ENCODE results near the gene PIGH. TPM values are rescaled to one million over a fixed set of nuclear protein-coding genes. Genes with fewer than 3 reads are reported as not detected.

PIGH gene
- total RNA-seq, 1 experiment from 2014 or later, result 9.4 TPM

GRCh38 chr14:67570453-67570852 is 29.6 kb downstream of the PIGH start:
- TF ChIP-seq CTCF (conservative IDR thresholded peaks at IDR 0.05), result no peak
- no peak overlapping the region for H3K27ac Mint-ChIP-seq
- Histone ChIP-seq H2BK120ac (ENCODE audit: low read depth, low read length, poor library complexity, severe bottlenecking) (no peak overlapping the region), H2AK5ac (ENCODE audit: insufficient read length, low read length) (no peak overlapping the region), H3K56ac (ENCODE audit: insufficient read length, low read depth, low read length) (no peak overlapping the region), H2BK5ac (ENCODE audit: insufficient read length, low read length) (no peak overlapping the region), H3K4ac (ENCODE audit: low read depth, low read length) (no peak overlapping the region), H2BK20ac (ENCODE audit: low read depth, low read length, poor library complexity, severe bottlenecking) (no peak overlapping the region), H3K9me3 (ENCODE audit: control insufficient read depth, low read depth, low read length) (no peaks in the 10 kb centered on the region), H3K14ac (ENCODE audit: insufficient read depth, low read length) (no peak overlapping the region), H3K9ac (ENCODE audit: extremely low read depth, insufficient read length, low read length) (no peak overlapping the region), H2BK15ac (ENCODE audit: low read depth, low read length) (no peak overlapping the region), H4K8ac (replicated peaks; ENCODE audit: insufficient read length, low read depth, low read length) (no peak overlapping the region), H4K5ac (ENCODE audit: insufficient read length, low read depth, low read length) (no peak overlapping the region), H3K27me3 (ENCODE audit: insufficient read depth, low read length) (no peaks in the 10 kb centered on the region), H3K27ac (ENCODE audit: insufficient read length, low read depth, low read length) (no peak overlapping the region), H3T11ph (ENCODE audit: low read length) (no peak overlapping the region), H3K4me1 (ENCODE audit: insufficient read depth, low read length) (no peaks in the 10 kb centered on the region), H2BK12ac (ENCODE audit: insufficient read length, low read depth, low read length) (no peak overlapping the region), H3K23ac (ENCODE audit: insufficient read length, low read depth, low read length) (no peak overlapping the region), H4K91ac (ENCODE audit: insufficient read length, low read depth, low read length) (no peak overlapping the region), H3K79me2 (ENCODE audit: insufficient read depth, low read length) (no peaks in the 10 kb centered on the region), H3K23me2 (ENCODE audit: insufficient read length, low read depth, low read length, poor library complexity, severe bottlenecking) (no peaks in the 10 kb centered on the region), H2AFZ (ENCODE audit: low read length) (no peak overlapping the region), H3K79me1 (ENCODE audit: insufficient read depth, low read depth, low read length, poor library complexity, severe bottlenecking) (no peaks in the 10 kb centered on the region), H4K20me1 (ENCODE audit: control insufficient read depth, insufficient read depth, insufficient read length) (no peaks in the 10 kb centered on the region), H3K18ac (ENCODE audit: insufficient read length, low read depth, low read length) (no peak overlapping the region), H3K4me2 (ENCODE audit: insufficient read depth, insufficient read length, low read length) (no peak overlapping the region)
- H3K4me3 Mint-ChIP-seq, result no peak overlapping the region
- H3K9me3 Mint-ChIP-seq, result no peaks in the 10 kb centered on the region
- DNase-seq, result no peak
- no peaks in the 10 kb centered on the region for H3K27me3 Mint-ChIP-seq (ENCODE audit: low read depth)
- peaks cover 3 to 20% (median 5%) of the 10 kb centered on the region in 3 experiments; a peak in 6 of 7 replicates for H3K36me3 Mint-ChIP-seq (ENCODE audit: insufficient read depth in 1 of 3, low read depth in 3 of 3)
- WGBS (ENCODE audit: extremely low coverage, insufficient read length, low lambda C conversion rate), result no CpG with 5 or more reads among the region's 7 CpGs
- peaks cover 18 to 25% of the 10 kb centered on the region in 2 experiments for H3K4me1 Mint-ChIP-seq
